HUES64 (cell line): ENCODE data around the gene SLC22A15.
"Not testable (repeated sequence)": the region's sequence is repeated elsewhere in the genome, so short reads cannot be mapped to it uniquely, and the experiment has no call there.

Experiments
- H3K27ac ChIP-seq: 2 replicates; pipeline ENCODE4 v1.7.0; 2013; ENCODE audit warnings: low read depth, low read length, inconsistent platforms
- H3K27me3 ChIP-seq: 2 replicates; pipeline ENCODE4 v1.6.1; 2013; ENCODE audit warnings: mild to moderate bottlenecking, low read length; ENCODE audit not compliant: insufficient read depth
- H3K36me3 ChIP-seq: 2 replicates; pipeline ENCODE4 v1.6.1; 2013; ENCODE audit warnings: mild to moderate bottlenecking, low read length; ENCODE audit not compliant: insufficient read depth
- H3K4me1 ChIP-seq: 2 replicates; pipeline ENCODE4 v1.6.1; 2013; ENCODE audit warnings: mild to moderate bottlenecking, low read length, moderate library complexity; ENCODE audit not compliant: insufficient read depth
- H3K4me3 ChIP-seq: 2 replicates; pipeline ENCODE4 v1.5.1; 2013; ENCODE audit warnings: mild to moderate bottlenecking, low read length, moderate library complexity
- H3K9ac ChIP-seq: 2 replicates; pipeline ENCODE4 v1.6.1; 2013; ENCODE audit warnings: mild to moderate bottlenecking, low read depth, low read length
- H3K9me3 ChIP-seq: 2 replicates; pipeline ENCODE4 v1.6.1; 2013; ENCODE audit warnings: low read depth, low read length; ENCODE audit not compliant: insufficient read depth
- WGBS: fragments of 150-250, 120-280 bp; methylation state at CpG from one replicate; pipeline ENCODE4 v1.1.7; 2013; ENCODE audit warnings: missing lambda C conversion rate; 5-methylcytosine and 5-hydroxymethylcytosine counted together

Gene SLC22A15

DNA sequence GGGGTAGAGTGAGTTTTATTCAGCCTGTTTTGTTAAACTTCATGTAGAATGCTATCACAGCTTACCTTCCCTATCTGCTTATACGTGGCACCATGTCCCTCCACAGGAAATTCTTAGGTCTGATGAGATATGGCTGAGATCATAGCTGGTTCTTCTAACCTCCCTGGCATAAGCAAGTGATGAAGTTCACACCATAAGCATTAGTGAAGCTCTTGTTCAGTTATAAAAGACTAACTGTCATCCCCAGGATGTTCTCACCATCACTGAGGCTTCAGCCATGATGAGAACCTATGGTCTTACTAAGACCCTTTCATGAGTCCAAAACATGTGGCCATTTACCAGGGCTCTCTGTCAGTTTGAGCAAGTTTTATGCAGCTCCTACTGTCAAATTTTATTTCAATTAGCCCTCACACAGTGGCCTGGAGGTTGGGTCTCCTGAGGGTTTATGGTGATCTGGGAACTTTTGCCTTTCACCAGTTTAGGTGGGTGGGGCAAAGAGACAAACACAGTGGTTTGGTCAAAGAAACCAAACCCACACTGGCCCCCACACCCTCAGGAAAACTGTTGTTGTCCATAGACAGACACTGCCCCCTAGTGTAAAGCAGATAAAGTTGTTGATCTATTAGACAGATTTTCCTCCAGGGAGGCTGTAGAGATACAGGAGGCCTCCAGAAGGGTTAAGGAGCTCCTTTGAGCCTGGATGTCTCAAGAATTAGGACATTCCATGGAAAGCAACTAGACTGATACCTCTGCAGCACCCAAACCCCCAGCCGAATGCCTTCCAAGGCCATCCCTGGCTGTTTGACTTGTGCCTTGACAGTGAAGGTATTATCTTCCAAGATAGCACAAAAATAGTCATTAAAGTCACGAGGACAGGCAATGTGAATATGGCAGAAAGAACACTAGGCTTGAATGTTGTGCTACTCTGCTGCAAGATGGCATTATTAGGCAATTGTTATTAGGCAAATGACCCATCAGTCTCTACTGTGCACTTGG lies 5.0 kb downstream of the SLC22A15 start:
- H3K9ac ChIP-seq, result no peak overlapping the region
- H3K27me3 ChIP-seq, result peaks cover 11% of the 10 kb centered on the region; the same call in 1 of the 2 replicates
- H3K27ac ChIP-seq, result no peak overlapping the region
- H3K4me1 ChIP-seq, result peaks cover 8% of the 10 kb centered on the region
- H3K4me3 ChIP-seq, result no peak overlapping the region
- H3K9me3 ChIP-seq, result no peaks in the 10 kb centered on the region
- 72% methylated on average over 3 of the region's 3 CpGs for WGBS
- H3K36me3 ChIP-seq, result no peaks in the 10 kb centered on the region

DNA sequence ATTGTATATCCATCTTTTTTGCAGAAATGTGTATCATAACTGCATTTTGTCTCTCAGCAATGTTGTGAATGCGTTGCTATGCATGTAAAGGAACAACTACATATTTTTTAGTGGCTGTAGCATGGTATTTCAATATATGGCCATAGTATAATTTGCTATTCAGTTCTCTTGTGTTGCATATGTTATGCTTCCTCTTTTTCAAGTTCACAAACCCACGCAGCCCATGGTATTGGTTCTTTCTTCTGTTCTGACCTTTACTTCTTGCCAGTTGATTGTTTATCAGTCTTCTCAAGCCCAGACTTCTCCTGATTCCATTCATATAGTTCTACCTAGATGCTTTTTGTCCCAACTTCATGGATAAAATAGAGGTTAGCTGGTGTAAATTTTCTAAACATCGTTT lies 6.1 kb downstream of the SLC22A15 start:
- Histone ChIP-seq H3K4me3 (no peak overlapping the region), H3K27ac (no peak overlapping the region), H3K9me3 (no peaks in the 10 kb centered on the region), H3K36me3 (no peaks in the 10 kb centered on the region), H3K9ac (no peak overlapping the region), H3K4me1 (peaks cover 5% of the 10 kb centered on the region), H3K27me3 (peaks cover 5% of the 10 kb centered on the region; the same call in 1 of the 2 replicates)
- 91% methylated on average over 2 of the region's 3 CpGs for WGBS

DNA sequence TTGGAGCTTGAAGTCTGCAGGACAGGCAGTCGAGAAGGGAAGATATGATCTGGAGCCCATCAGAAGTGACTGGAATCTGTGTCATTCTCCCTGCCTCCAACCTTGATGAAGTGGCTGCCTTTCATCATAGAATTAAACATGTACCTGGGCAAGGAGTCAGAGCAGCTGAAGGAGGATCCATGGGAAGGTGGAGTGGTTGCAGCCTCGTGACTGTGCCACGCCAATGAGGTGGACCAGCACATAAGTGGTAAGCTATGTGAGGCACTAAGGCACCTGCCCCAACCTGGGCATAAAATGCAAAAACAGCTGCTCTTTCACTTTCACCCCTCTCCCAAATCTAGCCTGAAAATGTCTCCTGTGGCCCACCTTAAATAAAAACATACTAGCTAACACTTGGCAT lies 7.3 kb downstream of the SLC22A15 start:
- H3K9me3 ChIP-seq, result no peaks in the 10 kb centered on the region
- H3K36me3 ChIP-seq, result no peaks in the 10 kb centered on the region
- H3K27ac ChIP-seq, result no peak overlapping the region
- no peaks in the 10 kb centered on the region; the same call in 1 of the 2 replicates for H3K4me1 ChIP-seq
- no peak overlapping the region for H3K9ac ChIP-seq
- H3K4me3 ChIP-seq, result no peak overlapping the region
- 96% methylated on average over 3 of the region's 3 CpGs for WGBS
- H3K27me3 ChIP-seq, result no peaks in the 10 kb centered on the region

DNA sequence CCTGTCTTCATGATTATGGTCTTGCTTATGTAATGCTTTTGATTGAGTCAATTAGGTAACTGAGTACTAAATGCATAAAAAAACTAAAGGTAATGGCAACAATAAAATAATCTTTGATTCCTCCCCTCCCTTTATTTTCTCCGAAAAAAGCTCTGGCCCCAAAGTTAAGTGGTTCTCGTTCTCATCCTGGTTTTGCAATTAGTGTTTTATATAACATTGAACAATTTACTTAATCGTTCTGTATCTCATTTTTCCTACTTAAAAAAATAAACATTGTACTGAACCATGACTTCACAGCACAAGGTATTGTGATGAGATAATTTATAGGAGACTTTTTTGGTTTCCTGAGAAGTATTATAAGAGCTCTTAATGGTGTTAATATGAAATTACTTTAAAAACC lies 11.3 kb downstream of the SLC22A15 start:
- H3K36me3 ChIP-seq, result no peaks in the 10 kb centered on the region
- H3K4me3 ChIP-seq, result no peak overlapping the region
- 83% methylated on average over 1 of the region's 3 CpGs for WGBS
- no peak overlapping the region for H3K9ac ChIP-seq
- H3K27me3 ChIP-seq, result no peaks in the 10 kb centered on the region
- no peaks in the 10 kb centered on the region for H3K4me1 ChIP-seq
- no peaks in the 10 kb centered on the region for H3K9me3 ChIP-seq
- H3K27ac ChIP-seq, result no peak overlapping the region

DNA sequence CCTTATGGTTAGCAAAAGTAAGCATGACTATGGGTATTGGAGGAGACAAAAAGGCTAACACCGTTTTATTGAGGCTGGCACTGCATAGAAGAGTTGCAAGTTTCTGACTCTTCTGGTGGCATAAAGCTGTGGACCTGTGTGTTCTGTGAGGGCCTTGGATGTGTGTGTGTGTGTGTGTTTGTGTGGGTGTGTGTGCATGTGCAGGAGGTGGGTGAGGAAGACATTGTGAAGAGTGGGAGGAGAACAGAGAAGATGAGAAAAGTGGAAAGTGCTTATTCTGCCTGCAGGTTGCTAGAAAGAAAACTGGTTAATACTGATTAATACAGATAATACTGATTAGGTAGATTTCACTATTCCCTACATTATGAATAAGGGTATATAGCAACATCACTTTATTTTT lies 12.6 kb downstream of the SLC22A15 start:
- no peak overlapping the region for H3K9ac ChIP-seq

DNA sequence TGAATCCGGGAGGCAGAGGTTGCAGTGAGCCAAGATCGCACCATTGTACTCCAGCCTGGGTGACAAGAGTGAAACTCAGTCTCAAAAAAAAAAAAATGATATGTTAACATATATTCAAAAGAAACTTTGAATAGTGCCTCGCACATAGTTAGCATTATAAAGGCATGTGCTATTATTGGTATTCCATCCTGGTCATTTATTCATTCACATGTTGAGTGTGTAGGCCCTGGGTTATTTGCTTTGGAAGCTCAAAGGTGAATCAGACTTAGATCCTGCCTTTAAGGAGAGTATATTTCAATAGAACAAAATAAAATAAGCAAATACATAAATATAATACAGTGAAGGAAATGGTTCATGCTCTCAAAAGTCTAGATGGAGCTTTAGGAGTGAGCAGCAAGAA lies 13.4 kb downstream of the SLC22A15 start:
- H3K27me3 ChIP-seq, result no peaks in the 10 kb centered on the region
- no peak overlapping the region for H3K4me3 ChIP-seq
- no peak overlapping the region for H3K27ac ChIP-seq
- no peaks in the 10 kb centered on the region for H3K4me1 ChIP-seq
- no peak overlapping the region for H3K9ac ChIP-seq
- H3K36me3 ChIP-seq, result no peaks in the 10 kb centered on the region; the same call in 1 of the 2 replicates
- no peaks in the 10 kb centered on the region for H3K9me3 ChIP-seq
- WGBS, result 93% methylated on average over 2 of the region's 3 CpGs

More for the DNA sequence above, 12.6 kb downstream of the SLC22A15 start:
- Histone ChIP-seq H3K36me3 (no peaks in the 10 kb centered on the region; the same call in 1 of the 2 replicates), H3K4me3 (no peak overlapping the region), H3K9me3 (no peaks in the 10 kb centered on the region), H3K27ac (no peak overlapping the region), H3K27me3 (no peaks in the 10 kb centered on the region), H3K4me1 (no peaks in the 10 kb centered on the region)
- WGBS, result 90% methylated on average over 1 of the region's 1 CpG

DNA sequence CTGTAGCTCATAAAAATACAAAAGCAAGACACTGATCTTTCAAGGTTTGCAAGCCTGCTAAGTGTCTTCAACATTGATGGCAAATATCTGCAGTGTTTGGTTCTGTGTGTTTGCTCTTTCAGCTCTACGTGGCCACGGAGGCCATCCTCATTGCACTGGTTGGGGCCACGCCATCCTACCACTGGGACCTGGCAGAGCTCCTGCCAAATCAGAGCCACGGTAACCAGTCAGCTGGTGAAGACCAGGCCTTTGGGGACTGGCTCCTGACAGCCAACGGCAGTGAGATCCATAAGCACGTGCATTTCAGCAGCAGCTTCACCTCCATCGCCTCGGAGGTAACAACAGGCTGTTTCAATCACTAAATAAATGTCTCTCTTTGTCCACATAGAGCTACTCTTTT lies 15.6 kb downstream of the SLC22A15 start:
- Histone ChIP-seq H3K4me1 (no peaks in the 10 kb centered on the region), H3K9me3 (peaks cover 3% of the 10 kb centered on the region; the same call in 1 of the 2 replicates), H3K27ac (no peak overlapping the region), H3K36me3 (no peaks in the 10 kb centered on the region; the same call in 1 of the 2 replicates), H3K9ac (no peak overlapping the region), H3K4me3 (no peak overlapping the region), H3K27me3 (no peaks in the 10 kb centered on the region)
- WGBS, result 94% methylated on average over 8 of the region's 8 CpGs

DNA sequence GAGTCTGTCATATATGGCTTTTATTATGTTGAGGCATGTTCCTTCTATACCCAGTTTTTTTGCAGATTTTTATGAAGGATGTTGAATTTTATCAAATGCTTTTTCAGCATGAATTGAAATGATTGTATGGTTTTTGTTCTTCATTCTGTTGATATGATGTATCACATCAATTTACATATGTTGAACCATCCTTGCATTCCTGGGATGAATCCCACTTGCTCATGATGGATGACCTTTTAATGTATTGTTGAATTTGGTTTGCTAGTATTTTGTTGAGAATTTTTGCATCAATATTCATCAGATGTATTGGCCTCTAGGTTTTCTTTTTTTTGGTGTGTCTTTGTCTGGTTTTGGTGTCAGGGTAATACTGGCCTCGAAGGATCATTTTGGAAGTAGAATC lies 21.6 kb downstream of the SLC22A15 start:
- H3K4me3 ChIP-seq, H3K36me3 ChIP-seq, H3K4me1 ChIP-seq, H3K9ac ChIP-seq, H3K27me3 ChIP-seq, H3K27ac ChIP-seq: not testable (repeated sequence)
- H3K9me3 ChIP-seq, result peaks cover 13% of the 10 kb centered on the region; the same call in 1 of the 2 replicates
- WGBS, result 81% methylated on average over 1 of the region's 1 CpG

DNA sequence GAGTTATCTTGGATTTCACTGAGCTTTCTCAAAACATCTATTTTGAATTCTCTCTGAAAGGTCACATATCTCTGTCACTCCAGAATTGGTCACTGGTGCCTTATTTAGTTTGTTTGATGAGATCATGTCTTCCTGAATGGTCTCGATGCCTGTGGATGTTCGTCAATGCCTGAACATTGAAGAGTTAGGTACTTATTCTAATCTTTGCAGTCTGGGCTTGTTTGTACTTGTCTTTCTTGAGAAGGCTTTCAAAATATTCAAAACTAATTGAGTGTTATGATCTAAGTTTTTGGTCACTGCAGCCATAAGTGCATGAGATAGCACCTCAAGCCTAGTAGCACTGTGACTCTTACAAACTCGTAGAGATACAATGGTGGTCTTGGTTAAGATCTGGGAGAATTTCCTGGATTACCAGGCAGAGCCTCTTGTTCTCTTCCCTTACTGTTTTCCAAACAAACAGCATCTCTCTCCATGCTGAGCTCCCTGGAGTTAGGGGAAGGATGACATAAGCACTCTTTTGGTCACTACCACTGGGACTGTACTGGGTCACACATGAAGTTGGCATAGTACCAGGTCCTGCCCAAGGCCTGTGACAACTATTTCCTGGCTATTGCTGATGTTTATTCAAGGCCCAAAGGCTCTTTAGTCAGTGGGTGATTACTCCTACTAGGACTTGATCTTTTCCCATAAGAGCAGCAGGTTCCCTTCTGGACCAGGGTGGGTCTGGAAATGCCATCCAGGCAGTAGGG lies 25.6 kb downstream of the SLC22A15 start:
- H3K4me1 ChIP-seq, result peaks cover 9% of the 10 kb centered on the region
- no peaks in the 10 kb centered on the region for H3K27me3 ChIP-seq
- H3K9me3 ChIP-seq, result peaks cover 9% of the 10 kb centered on the region; the same call in 1 of the 2 replicates
- H3K4me3 ChIP-seq, result no peak overlapping the region
- 95% methylated on average over 3 of the region's 3 CpGs for WGBS
- no peak overlapping the region for H3K9ac ChIP-seq
- H3K36me3 ChIP-seq, result no peaks in the 10 kb centered on the region
- no peak overlapping the region for H3K27ac ChIP-seq

DNA sequence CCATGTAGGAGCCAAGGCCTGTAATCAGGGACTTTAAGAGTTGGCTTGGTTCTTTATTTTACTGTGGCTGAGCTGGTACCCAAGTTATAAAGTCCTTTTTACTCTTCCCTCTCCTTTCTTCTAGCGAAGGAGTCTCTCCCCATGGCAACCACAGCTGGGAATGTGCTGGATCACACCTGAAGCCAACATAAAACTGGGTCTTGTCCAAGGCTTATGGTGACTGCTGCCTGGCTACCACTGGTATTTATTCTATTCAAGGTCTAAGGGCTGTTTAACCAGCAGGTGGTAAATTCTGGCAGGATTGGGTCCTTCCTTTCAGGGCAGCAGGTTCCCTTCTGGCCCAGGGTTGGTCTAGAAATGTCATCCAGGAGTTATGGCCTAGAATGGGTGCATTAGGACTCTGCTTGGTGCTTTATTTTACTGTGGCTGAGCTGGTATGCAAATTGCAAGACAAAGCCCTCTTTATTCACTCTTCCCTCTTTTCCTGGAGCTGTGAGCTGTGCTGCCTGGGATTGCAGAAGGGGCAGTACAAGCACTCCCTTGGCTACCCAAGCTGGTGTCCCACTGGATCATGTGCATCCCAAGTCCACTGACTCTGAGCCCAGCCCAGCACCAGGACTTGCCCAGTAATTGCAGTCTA lies 26.6 kb downstream of the SLC22A15 start:
- Histone ChIP-seq H3K36me3 (no peaks in the 10 kb centered on the region), H3K9ac (no peak overlapping the region), H3K4me3 (no peak overlapping the region), H3K27ac (no peak overlapping the region), H3K9me3 (0 out of 2 replicates have a peak, but pooled peaks cover 4% of the 10 kb centered on the region), H3K4me1 (peaks cover 9% of the 10 kb centered on the region), H3K27me3 (no peaks in the 10 kb centered on the region)
- 92% methylated on average over 1 of the region's 1 CpG for WGBS

DNA sequence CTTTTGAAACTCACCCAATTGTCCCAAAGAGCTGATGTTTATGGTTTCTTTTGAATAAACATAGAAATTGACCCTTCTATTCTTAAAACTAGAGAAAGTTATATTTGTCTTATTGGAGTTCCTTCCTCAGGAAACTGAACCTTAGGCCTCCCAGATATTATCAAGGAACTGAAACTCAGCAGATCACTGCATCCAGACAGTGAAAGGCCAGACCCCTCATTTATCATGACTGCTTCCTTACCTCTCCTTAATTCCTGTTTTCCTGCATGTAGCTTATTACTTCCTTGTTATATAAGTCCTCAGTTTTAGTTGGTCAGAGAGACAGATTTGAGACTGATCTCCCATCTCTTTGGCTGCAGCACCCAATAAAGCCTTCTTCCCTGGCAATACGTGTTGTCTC lies 27.5 kb downstream of the SLC22A15 start:
- WGBS, result 95% methylated on average over 1 of the region's 1 CpG
- Histone ChIP-seq H3K9me3 (no peaks in the 10 kb centered on the region), H3K27ac (no peak overlapping the region), H3K9ac (no peak overlapping the region), H3K4me3 (no peak overlapping the region), H3K27me3 (no peaks in the 10 kb centered on the region), H3K4me1 (peaks cover 9% of the 10 kb centered on the region), H3K36me3 (no peaks in the 10 kb centered on the region)
